ENCODE data around the gene LINC01488.

The LINC01488 gene

DNA sequence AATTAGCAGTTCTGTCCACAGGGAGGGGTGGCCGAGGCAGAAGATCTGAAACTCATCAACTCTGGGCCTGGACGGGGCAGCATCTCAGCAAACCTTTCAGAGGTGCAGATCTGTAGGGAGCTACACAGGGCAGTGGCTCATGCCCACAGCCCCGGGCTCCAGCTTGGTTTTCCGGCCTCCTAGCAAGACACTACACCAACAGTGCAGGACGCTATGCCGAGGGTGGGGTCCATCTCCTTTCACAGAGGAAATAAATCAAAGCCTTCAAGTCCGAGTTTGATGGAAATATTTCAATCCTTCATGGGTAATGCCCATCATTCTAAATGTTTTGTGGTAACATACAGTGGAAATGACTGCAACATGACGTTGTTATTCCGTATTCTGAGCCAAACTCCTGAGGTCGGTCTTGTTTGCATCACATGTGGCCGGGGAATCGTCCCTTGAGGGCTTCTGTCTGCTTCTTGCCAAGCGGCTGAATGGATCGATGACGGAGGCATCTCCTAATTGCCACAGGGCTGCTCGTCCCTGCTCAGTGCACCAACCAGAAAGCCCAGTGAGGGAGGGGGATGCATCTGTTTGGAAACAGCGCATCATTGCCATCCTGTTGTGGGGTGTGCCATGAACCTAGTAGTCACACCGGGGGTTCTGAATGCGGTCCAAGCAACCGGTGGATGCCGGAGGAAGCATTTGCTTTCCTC lies 30.0 kb downstream of the LINC01488 start:
- DNase-seq (ENCODE audit: low read depth) = no peak

DNA sequence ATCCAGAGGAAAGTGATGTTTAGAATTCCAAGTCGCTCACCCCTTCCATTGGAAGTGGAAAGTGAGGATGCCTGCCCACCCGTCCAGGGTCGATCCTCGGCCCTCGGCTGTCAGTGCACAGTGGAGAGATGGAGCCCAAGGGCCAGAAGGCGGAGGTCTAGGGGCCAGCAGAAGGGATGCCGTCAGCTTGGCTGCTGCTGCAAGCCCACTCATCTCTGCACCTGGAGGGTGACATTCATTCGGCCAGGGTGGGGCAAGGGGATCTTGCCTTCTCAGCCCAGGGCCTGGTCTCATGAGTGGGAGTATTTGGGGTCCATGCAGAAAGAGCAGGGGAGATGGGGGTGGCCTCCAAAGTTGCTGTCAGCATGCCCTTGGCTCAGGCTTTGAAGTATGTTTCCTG lies 30.7 kb downstream of the LINC01488 start:
- no peak for DNase-seq (ENCODE audit: low read depth)

- no peak for DNase-seq (ENCODE audit: low read depth)
These were observed 31.3 kb downstream of the LINC01488 start for GRCh38 chr11:69512790-69513189.

DNA sequence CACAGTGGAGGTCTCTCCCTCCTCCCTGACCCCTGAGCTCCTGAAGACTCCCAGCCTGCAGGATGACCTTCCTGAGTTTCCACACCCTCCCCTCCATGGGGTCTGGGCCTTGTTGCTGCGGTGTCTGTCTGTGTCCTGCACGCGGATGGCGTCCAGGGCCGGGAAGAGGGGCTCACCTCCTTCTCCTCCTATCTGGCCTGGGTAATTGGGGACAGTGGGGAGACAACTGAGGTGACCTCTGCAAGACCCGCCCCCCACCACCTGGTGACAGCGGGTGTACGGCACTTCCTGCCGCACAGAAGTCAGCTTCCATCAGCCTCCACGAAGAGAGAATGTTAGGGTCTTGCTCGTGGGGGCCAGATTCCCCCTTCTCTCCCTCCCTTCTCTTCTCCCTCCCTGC lies 31.7 kb downstream of the LINC01488 start:
- DNase-seq (ENCODE audit: low read depth) = no peak

GRCh38 chr11:69513663-69514224 lies 32.3 kb downstream of the LINC01488 start:
- no peak for DNase-seq (ENCODE audit: low read depth)

DNA sequence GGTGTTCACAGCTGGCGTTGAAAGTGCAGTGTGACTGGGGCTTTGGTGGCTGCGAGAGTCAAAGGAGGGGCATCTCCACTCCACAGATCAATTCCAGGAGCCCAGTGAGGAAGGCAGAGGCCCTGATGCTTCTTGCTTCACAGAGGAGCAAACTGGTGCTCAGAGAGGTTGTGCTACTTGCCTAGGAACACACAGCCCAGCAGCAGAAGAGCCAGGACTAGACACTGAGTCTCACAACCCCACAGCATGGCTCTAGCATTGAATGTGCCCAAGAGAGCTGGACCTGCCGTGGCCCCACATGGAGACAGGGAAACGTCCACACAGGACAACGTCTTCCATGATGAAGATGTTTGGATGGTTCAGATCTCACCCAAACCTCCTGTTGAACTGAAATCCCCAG lies 33.3 kb downstream of the LINC01488 start:
- DNase-seq (ENCODE audit: low read depth) = no peak

DNA sequence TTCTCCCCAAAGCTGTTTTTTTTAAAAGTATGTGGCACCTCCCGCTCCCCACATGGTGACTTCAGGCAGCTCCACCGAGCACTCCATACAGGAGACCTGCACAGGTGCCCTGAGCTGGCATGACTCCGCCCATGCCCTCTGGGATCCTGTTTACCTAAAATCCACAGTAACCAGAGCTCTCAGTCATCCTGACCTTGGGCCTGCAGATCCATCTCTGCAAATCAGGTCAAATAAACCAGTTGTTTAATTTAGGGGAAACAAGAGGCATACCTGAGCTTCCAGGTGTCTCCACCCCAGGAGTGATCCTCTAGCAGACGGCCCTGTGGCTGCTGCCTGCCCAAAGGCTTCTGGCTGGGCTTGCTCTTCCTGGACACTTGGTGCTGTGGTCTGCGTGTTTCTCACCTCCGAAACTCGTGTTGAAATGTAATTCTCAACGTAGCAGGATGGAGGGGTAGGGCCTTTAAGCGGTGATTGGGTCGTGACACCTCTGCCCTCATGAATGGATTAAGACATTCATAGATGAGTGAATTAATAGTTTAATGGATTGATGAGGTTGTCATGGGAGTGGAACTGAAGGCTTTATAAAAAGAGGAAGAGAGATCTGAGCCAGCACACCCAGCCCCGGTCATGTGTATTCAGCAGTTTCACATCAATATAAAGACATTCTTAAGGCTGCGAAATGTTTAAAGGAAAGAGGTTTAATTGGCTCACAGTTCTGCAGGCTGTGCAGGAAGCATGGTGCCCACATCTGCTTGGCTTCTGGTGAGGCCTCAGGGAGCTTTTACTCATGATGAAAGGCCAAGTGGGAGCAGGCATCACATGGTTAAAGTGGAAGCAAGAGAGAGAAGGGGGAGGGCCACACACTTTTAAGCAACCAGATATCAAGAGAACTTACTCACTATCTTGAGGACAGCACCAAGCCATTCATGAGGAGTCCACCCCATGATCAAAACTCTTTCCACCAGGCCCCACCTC lies 34.1 kb downstream of the LINC01488 start:
- no peak for DNase-seq (ENCODE audit: low read depth)

DNA sequence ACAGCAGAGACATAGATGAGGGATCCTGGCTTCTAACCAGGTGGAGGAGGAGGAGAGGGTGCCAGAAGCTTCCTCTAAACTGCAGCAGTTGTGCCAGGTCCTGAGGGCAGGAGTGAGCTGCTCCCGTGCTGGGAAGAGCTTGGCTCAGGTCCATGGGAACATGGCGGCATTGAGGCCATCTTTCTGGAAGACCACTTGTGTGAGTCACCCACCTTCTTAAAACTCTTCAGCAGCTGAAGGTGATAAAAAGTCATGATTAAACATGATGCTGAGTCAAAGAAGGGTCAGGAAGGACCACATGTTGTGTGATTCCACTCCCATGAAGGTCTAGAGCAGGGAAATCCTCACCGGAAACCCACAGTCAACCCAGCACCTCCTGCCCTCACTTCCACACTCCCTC lies 35.1 kb downstream of the LINC01488 start:
- DNase-seq (ENCODE audit: low read depth) = no peak

GRCh38 chr11:69518081-69518950 lies 36.9 kb downstream of the LINC01488 start:
- no peak for DNase-seq (ENCODE audit: low read depth)

DNA sequence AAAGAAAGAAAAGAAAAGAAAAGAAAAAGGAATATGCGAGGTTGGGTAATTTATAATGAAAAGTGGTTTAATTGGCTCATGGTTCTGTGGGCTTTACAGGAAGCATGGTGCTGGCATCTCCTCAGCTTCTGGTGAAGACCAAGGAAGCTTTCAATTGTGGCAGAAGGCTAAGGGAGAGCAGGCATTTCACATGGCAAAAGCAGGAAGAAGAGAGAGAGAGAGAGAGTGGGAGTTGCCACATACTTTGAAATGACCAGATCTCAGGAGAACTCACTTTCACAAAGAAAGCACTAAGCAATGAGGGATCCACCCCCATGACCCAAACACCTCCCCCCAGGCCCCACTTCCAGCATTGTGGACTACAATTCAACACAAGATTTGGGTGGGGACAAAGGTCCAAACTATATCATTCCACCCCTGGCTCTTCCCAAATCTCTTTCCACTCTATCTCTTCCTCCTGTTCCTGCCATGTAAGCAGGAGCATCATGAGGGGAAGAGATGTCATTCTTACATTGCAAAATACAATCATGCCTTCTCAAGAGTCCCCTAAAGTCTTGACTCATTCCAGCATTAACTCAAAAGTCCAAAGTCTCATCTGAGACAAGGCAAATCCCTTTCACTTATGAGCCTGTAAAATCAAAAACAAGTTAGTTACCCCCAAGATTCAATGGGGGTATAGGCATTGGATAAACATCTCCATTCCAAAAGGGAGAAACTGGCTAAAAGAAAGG lies 38.9 kb downstream of the LINC01488 start:
- DNase-seq (ENCODE audit: low read depth) = no peak

DNA sequence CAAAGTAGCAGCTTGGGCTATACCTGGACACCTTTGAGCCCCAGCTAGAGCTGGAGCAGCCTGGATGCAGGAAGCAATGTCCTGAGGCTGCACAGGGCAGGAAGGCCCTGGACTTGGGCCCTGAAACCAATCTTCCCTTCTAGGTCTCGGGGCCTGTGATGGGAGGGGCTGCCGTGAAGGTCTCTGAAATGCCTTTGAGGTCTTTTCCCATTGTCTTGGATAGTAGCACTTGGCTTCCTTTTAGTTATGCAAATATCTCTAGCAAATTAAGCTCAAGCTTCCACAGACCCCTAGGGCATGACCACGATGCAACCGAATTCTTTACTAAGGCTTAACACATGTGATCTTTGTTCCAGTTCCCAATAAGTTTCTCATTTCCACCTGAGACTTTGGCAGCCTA lies 40.0 kb downstream of the LINC01488 start:
- DNase-seq (ENCODE audit: low read depth) = no peak

DNA sequence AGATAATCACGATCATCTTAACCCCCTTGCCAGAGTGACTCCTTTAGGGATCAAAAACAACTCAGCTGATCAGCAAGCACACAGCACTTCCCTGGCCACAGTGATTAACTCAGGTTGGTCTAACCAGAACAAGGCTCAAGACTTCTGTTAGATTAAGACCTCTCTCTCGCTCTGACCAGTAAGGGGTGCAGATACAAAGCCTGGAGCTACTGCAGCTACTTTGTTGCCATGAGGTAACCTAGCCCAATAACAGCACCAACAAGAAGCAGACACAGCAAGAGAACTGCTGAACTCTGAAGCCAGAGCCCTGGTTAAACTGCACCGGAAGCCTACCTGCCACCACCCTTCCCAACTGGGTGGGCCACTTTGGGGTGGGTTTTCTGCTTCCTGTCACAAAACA lies 42.0 kb downstream of the LINC01488 start:
- no peak for DNase-seq (ENCODE audit: low read depth)

DNA sequence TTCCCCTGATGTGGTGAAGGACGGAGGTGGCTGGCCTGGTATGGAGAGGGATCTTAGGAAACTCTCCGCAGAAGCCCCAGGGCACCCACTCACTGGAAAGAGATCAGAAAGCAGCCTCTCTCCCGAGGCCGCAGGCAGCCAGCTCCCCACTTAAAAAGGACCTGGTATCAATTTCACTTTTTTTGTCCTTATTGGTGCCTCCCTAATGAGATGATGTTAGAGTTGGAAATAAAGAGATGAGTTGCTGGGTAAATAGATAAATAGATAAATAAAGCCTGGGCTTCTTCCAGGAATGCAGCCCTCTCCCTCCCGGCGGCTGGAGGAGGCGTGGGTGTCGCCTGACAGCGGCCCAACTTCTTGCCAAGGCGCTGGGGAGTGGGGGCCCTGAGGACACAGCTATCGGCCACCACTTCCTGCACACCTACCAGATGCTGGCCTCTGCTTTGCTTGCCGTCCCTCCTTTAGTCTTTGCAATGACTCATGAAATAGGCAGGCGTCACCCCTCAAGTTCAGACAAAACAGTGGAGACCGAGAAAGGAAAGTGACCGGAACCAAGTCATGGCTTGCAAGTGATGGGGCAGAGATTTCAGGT lies 42.9 kb downstream of the LINC01488 start:
- no peak for DNase-seq (ENCODE audit: low read depth)

DNA sequence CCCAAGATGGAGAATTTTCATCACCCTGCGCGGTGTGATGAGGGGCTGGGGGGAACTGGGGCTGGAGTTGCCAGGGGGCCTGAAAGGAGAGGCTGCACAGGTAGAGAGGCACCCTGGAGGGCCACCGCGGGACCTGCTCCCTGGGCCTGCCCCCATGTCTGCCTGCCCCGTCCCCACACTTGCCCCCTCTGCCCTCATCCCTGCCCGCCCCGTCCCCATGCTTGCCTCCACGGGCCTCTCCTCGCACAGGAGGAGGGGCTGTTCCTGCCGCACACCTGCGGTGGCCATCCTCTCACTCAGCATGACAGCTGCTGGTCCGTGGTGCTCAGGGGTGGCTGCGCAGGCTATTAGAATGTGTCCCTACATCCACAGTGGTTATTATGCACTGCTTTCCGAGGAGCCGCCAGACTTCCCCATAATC lies 43.5 kb downstream of the LINC01488 start:
- no peak for DNase-seq (ENCODE audit: low read depth)

DNA sequence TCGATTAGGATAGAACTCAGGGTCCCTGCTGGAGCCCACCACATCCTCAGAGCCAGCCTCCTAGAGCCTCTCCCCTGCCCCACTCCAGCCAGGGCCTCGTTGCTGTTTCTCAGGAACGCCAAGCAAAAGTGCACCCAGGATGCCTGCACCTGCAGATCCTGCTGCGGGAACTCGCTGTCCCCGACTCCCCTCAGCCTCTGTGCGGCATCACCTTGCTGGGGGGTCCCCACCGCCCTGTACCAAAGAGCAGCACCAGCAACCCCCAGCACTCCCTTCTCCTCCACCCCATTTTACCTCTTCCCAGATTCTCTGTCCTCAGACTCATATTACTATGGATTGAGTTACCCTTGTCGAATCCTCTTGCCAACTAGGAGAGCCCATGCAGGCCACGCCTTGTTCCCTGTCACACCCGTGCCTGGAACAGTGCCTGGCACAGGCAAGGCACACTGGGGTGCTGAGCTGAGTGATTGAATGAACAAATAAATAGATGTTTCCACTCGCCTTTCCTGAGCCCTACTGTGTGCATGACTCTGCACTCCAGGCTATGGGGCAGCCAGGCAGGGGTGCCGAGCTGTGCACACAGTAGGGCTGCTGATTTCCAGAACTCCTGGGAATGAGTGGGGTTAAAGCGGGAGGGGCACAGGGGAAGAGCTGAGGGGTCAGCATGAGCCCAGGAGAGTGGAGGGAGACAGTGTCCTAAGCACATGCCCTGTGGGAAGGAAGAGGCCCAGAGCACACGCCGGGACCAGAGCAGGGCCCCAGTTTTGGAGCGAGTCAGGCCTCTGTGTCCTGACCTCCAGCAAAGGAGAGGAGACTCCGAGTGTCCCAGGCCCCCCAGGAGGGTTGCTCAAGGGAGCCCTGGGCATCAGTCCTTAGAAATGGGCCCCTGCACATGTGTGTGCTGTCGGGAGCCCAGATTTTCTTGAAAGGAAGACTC lies 44.3 kb downstream of the LINC01488 start:
- DNase-seq (ENCODE audit: low read depth) = no peak

- no peak for DNase-seq (ENCODE audit: low read depth)
These were observed 45.0 kb downstream of the LINC01488 start for GRCh38 chr11:69526453-69526810.

- no peak for DNase-seq (ENCODE audit: low read depth)
These were observed 47.5 kb downstream of the LINC01488 start for GRCh38 chr11:69529001-69529400.

DNA sequence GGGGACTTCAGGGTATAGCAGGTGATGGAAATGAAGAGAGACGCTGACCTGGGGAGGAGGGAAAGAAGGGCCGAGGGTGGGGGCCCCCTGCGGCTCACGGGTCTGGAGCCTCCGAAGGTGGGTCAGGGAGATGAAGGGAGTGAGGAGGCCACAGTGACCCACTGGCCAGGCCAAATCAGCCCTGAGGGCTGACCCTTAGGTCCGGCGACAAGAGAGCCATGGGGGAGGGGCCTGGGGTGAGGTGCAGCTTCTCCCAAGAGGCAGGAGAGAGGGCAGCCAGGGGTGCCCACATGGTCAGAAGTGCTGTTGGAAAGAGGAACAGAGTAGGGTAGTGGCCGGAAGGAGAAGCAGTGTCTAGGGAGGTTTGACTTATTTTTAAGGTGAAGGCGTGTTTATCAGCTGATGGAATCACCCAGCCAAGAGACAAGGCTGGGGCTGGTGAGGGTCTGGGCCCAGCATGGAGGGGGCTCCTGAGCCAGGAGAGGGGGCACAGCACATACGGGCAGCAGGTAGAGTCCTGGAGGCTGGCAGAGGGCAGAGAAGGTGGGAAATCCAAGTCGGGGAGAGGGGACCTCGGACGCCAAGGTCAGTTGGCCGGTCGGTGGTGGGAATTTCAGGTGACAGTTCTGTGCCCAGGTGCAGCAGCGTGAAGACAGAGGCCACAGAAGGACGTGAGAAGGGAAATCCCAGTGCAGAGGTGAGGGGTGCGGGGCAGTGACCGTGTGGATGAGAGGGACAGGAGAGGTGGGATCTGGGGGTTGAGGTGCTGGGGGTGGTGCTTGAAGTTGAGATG lies 49.0 kb downstream of the LINC01488 start:
- no peak for DNase-seq (ENCODE audit: low read depth)
